Hepatocyte (in vitro differentiated cells): Measurements from ENCODE around the gene UNC5CL.

Experiments used
- EZH2 ChIP-seq: fragments of 200-600 bp; sonication (generic); IDR thresholded peaks from 2 replicates; pipeline ENCODE4 v1.6.1; 2016; ENCODE audit warnings: antibody characterized with exemption, mild to moderate bottlenecking, borderline replicate concordance
- EZH2phosphoT487 ChIP-seq: fragments of 200-600 bp; sonication (generic); IDR thresholded peaks from one replicate; pipeline ENCODE4 v1.6.1; 2018; ENCODE audit warnings: antibody characterized with exemption, mild to moderate bottlenecking, low read depth, moderate library complexity; ENCODE audit not compliant: unreplicated experiment, severe bottlenecking
- TF ChIP-seq, protein P1 (sequence below): fragments of 200-600 bp; sonication (generic); IDR thresholded peaks from 2 replicates; pipeline ENCODE4 v1.5.1; 2016; ENCODE audit warnings: antibody characterized with exemption, mild to moderate bottlenecking; ENCODE audit not compliant: poor library complexity

DNA sequence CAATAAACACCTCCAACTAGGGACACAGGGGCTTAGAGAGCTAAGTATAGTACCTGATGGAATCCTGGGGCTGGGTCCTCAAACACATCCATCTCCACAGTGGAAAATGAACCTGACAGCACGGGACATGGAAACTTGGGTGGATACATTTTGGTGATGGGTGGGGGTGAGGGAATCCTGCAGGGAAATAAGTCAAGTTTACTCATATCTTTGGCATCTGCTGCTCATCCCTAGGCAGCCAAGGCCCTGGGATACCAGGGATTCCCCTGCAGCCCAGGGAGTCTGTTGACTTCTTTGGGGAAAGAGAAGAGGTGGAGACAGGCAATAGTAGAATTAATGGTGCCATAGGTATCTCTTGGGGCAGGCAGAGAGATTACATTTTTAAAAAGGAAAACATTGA lies 20.5 kb upstream of the UNC5CL start:
- TF ChIP-seq EZH2phosphoT487 (no peak), EZH2 (no peak)
- TF ChIP-seq, protein P1, sequence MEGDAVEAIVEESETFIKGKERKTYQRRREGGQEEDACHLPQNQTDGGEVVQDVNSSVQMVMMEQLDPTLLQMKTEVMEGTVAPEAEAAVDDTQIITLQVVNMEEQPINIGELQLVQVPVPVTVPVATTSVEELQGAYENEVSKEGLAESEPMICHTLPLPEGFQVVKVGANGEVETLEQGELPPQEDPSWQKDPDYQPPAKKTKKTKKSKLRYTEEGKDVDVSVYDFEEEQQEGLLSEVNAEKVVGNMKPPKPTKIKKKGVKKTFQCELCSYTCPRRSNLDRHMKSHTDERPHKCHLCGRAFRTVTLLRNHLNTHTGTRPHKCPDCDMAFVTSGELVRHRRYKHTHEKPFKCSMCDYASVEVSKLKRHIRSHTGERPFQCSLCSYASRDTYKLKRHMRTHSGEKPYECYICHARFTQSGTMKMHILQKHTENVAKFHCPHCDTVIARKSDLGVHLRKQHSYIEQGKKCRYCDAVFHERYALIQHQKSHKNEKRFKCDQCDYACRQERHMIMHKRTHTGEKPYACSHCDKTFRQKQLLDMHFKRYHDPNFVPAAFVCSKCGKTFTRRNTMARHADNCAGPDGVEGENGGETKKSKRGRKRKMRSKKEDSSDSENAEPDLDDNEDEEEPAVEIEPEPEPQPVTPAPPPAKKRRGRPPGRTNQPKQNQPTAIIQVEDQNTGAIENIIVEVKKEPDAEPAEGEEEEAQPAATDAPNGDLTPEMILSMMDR: no peak
